Hepatic stellate cell (primary cell): ENCODE measurements around the gene XPR1.

Source experiments
- DNase-seq: peaks from one replicate; pipeline ENCODE4 v3.0.0; 2011; ENCODE audit warnings: low spot score

Gene XPR1

GRCh38 chr1:180892272-180892671 lies 260.4 kb downstream of the XPR1 start:
- no peak for DNase-seq

GRCh38 chr1:180892675-180893074 lies 260.9 kb downstream of the XPR1 start:
- no peak for DNase-seq

- no peak for DNase-seq
These were observed 261.8 kb downstream of the XPR1 start for GRCh38 chr1:180893614-180894013.

GRCh38 chr1:180896161-180896560 lies 264.3 kb downstream of the XPR1 start:
- no peak for DNase-seq

- DNase-seq: no peak
These were observed 266.8 kb downstream of the XPR1 start for GRCh38 chr1:180898441-180899219.

- DNase-seq: no peak
These were observed 267.4 kb downstream of the XPR1 start for GRCh38 chr1:180899262-180899661.

GRCh38 chr1:180901076-180901990 lies 269.5 kb downstream of the XPR1 start:
- DNase-seq: no peak

- no peak for DNase-seq
These were observed 270.7 kb downstream of the XPR1 start for GRCh38 chr1:180902541-180902940.

GRCh38 chr1:180905927-180906326 lies 274.1 kb downstream of the XPR1 start:
- DNase-seq: no peak

- DNase-seq: no peak
These were observed 274.7 kb downstream of the XPR1 start for GRCh38 chr1:180906511-180906910.

- DNase-seq: no peak
These were observed 275.7 kb downstream of the XPR1 start for GRCh38 chr1:180907313-180908055.

GRCh38 chr1:180908074-180908765 lies 276.4 kb downstream of the XPR1 start:
- no peak for DNase-seq

- DNase-seq: no peak
These were observed 277.2 kb downstream of the XPR1 start for GRCh38 chr1:180909005-180909414.

GRCh38 chr1:180909462-180909976 lies 277.7 kb downstream of the XPR1 start:
- no peak for DNase-seq

GRCh38 chr1:180911640-180912191 lies 279.9 kb downstream of the XPR1 start:
- DNase-seq: peak; percentile 40

- DNase-seq: peak; percentile 54
These were observed 280.5 kb downstream of the XPR1 start for GRCh38 chr1:180912211-180912800.

- DNase-seq: peak; percentile 74
These were observed 281.2 kb downstream of the XPR1 start, which contains the start of gene KIAA1614 for GRCh38 chr1:180912801-180913565. TSS of gene KIAA1614 (plus strand) at chr1:180912897. CDS start at chr1:180913244, 347 bp downstream.

GRCh38 chr1:180915426-180915965 lies 283.7 kb downstream of the XPR1 start:
- no peak for DNase-seq

GRCh38 chr1:180916012-180916770 lies 284.4 kb downstream of the XPR1 start:
- no peak for DNase-seq
